Ramos (cell line): ENCODE measurements around the gene HEXD.
"Not testable (repeated sequence)": the region's sequence is repeated elsewhere in the genome, so short reads cannot be mapped to it uniquely, and the experiment has no call there.

Experiments
- in situ Hi-C: fragments of 300-500 bp; cut with MboI; formaldehyde crosslinking; loops from one replicate; pipeline ENCODE4 v1.14.3; 2022; ENCODE audit warnings: low sequenced_read_pairs; ENCODE audit not compliant: unreplicated experiment

Gene HEXD

DNA sequence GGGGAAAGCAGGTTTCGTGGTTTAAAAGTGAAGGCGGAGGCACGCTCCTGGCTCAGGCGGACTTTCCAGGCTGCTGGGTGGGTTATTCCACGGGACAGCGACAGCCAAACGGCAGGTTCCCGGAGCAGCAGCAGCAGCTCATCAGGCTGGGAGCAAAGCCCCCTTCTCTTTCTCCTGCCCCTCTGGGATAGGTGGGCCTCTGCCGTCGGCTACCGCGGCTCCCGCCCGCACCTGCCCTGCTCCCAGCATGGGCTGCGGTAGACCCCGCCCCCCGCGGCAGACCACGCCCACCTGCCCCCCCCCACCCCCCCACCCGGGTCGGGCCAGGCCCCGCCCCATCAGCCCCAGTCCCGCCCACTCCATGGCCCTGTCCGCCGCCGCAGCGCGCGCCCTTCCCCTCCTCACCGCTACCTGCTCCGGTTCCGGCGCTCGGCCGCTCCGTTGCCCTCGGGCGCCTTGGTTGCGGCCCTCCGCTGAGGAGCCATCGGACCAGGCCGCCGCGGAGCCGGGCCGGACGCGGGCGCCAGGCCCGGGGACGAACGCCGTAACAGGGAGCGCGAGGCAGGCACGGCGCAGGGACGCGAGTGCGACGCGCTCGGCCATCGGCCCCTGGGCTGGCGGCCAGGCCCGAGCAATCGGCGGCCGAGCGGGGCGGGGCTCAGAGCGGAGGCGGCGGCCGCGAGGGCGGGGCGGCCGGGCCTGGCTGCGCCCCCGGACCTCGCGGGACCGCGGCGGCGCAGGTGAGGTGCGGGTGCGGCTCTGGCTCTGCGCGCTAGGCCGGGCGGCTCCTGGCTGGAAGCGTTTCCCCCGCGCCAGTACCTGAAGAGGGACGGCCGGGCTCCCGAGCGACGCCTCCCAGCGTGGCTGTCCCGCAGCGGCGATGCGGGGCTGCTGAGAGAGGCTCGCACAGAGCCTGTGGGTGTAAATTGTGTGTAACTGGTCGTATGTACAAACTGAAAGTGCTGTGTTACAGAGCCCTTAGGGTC, at the start of gene HEXD, which contains the start of gene OGFOD3:
HEXD (plus strand) TSS at position 347 of the 986 bp plus-strand sequence. CDS start 1,453 bp downstream, outside the sequence.
OGFOD3 (minus strand) TSS at position 586 of the 986 bp plus-strand sequence; CDS start at position 485, 101 bp downstream.
- in situ Hi-C loops: no loop called here

DNA sequence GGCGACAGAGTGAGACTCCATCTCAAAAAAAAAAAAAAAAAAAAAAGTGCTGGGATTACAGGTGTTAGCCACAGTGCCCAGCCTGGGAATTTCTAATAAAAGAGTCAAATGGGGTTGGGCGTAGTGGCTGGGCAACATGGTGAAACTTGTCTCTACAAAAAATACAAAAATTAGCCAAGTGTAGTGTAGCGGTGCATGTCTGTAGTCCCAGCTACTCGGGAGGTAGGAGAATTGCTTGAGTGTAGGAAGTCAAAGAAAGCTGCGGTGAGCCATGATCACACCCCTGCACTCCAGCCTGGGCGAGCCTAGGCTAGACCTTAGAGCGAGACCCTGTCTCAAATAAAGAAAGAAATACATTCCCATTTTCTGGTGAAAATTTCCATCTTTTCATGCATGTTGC, 48.9 kb upstream of the HEXD start:
- in situ Hi-C loops: no loop called here

DNA sequence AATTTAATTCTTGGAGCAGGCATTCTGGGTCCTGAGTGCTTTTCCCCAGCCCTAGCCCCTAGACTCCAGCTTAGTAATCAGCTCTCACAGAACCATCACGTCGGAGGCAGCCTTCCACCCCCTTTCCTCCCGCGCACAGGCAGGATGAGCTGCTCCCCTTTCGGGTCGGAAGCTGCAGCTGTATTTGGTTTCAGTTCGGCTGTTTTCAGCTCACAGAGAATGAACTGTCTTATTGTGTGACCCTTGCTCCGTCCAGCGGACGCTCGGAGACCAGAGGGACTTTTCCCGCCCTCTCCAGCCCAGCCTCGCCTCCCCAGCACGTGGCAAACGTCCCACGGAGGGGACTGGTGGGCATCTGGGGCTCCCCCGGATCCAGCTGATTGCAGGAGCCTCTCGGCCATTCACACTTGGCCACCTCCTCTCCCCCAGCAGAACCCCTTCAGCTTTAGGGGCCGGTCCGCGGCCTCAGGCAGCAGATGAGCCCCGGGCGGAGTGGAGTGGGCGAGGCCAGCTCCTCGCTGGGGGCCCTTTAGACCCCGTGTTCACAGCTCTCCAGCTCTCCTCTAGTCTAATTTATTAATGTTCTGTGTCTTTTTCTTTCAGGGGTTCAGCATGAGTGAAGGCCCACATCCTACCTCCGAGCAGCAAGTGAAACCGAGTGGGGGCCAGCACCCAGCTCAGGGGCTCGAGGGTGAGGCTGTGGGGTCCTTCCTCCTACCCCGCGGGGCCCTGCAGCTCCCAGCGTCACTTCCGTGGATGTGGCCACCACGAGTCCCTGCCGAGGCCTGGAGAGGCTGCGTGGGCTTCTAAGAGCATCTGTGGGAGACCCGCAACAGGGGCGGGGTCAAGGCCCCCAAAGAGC, 47.4 kb upstream of the HEXD start:
- in situ Hi-C loops: no loop called here

DNA sequence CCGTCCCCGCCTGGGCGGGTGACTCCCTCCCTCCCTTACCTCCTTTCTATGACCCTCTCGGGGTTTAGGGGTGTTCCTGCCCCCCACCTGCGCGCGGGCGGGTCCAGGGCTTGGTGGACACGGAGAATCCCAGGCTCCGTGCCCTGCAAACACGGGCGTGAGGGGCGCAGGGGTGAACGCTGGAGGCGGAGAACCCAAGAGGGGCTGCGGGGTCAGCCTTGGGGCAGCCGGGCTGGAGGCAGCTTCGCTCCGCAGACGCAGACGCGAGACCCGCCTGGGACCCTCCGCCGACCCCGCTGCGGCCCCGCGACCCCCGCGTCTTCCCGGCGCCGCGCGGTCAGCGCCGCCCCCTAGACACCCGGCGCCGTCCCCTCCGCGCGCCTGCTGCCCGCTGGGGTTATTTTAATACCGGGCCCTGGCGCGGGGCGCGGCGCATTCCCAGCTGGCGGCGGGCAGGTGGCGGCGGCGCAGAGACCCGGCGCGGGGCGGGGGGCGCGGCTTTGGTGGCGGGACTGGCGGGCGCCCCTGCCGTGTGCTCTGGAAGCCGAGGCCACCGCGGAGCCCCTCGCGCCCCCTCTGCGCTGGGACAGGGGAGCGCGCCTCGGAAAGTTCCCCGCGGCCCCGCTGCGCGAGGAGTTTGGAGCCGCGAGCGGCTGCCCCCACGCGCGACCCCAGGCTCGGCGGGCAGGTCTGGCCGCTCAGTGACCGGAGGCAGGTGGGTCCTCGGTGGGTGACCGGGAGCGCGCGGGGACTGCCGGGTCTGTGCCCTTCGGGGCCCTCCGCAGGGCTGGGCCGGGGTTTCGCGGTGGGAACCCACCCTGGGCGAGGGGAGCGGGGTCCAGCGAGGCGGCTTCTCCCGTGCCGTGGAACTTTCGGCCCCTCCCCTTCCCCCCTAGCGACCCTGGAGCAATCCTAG, 46.6 kb upstream of the HEXD start, which contains the start of gene UTS2R:
UTS2R (plus strand) TSS at position 433 of the 916 bp plus-strand sequence. CDS start 2,560 bp downstream, outside the sequence.
- in situ Hi-C loops: no loop called here

DNA sequence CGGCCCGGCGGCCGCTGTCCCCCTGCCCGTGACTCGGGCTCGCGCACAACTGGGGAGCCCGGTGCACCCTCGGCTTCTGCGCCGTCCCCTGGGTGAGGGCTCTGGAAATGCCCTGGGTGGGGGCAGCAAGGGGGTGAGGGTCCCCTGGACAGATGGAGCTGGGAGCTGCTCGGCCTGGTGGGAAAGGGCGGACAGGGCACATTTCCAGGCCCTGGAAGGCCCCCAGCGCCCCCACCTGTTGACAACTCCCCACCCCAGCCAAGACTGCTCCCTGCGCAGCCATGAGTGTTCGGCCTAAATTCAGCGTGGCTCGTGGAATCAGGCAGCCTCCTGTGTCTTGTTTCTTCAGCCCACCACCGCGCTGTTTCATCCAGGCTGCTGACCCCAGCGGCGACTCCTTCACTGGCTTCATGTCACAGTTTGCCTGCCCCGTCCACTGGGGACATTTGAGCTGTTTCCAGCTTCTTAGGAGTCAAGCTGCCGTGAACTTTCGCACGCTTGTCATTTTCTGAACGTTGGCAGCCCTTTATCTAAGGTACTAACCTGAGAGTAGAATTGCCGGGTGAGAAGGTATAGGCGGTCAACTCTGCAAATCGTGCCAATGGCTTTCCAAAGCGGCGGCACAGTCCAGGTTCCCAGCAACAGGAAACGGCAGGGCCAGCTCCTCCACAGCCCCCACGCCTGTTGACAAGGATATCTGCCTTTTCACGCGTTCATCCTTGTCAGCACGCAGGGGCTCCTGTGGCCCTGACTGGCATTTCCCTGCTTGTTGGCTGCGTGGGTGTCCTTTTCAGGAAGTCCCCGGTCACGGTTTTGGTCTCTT, 45.7 kb upstream of the HEXD start:
- in situ Hi-C loops: no loop called here

DNA sequence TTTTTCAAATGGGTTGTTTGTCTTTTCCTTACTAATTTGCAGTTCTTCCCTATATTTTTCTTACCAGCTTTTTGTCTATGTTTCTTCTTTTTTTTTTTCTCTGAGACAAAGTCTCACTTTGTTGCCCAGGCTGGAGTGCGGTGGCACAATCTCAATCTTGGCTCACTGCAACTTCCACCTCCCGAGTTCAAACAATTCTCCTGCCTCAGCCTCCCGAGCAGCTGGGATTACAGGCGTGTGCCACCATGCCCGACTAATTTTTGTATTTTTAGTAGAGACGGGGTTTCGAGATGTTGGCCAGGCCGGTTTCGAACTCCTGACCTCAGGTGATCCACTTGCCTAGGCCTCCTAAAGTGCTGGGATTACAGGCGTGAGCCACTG, 45.1 kb upstream of the HEXD start:
- in situ Hi-C loops: not testable (repeated sequence)

DNA sequence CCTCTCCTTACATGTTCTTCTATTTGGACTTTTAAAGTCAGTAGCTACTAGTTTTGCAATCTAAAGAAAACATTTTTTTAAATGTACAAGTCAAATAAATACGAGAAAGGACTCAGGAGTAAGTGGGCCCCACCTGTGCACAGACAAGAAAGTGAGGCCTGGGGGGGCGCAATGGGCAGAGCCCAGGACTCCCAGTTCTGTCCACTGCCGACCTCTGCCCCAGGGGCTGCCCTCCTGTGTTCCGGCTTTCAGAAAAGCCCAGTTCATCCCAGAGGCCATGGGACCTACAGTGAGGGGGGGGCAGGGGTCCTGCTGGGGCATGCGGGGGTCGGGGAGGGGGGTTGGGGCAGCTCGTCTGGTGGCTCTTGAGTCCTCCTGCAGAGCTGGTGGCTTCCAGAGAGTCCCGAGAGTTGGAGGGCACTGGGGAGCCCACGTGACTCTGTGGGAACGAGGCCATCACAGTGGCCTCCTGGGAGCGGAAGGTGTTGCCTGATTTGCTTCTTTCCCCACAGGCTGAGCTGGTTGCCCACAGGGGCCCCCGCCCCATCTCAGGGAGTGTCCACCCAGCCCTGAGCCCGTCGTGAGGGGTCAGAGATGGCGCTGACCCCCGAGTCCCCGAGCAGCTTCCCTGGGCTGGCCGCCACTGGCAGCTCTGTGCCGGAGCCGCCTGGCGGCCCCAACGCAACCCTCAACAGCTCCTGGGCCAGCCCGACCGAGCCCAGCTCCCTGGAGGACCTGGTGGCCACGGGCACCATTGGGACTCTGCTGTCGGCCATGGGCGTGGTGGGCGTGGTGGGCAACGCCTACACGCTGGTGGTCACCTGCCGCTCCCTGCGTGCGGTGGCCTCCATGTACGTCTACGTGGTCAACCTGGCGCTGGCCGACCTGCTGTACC, 44.2 kb upstream of the HEXD start:
- in situ Hi-C loops: no loop called here

DNA sequence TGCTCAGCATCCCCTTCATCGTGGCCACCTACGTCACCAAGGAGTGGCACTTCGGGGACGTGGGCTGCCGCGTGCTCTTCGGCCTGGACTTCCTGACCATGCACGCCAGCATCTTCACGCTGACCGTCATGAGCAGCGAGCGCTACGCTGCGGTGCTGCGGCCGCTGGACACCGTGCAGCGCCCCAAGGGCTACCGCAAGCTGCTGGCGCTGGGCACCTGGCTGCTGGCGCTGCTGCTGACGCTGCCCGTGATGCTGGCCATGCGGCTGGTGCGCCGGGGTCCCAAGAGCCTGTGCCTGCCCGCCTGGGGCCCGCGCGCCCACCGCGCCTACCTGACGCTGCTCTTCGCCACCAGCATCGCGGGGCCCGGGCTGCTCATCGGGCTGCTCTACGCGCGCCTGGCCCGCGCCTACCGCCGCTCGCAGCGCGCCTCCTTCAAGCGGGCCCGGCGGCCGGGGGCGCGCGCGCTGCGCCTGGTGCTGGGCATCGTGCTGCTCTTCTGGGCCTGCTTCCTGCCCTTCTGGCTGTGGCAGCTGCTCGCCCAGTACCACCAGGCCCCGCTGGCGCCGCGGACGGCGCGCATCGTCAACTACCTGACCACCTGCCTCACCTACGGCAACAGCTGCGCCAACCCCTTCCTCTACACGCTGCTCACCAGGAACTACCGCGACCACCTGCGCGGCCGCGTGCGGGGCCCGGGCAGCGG, 43.4 kb upstream of the HEXD start:
- in situ Hi-C loops: no loop called here

DNA sequence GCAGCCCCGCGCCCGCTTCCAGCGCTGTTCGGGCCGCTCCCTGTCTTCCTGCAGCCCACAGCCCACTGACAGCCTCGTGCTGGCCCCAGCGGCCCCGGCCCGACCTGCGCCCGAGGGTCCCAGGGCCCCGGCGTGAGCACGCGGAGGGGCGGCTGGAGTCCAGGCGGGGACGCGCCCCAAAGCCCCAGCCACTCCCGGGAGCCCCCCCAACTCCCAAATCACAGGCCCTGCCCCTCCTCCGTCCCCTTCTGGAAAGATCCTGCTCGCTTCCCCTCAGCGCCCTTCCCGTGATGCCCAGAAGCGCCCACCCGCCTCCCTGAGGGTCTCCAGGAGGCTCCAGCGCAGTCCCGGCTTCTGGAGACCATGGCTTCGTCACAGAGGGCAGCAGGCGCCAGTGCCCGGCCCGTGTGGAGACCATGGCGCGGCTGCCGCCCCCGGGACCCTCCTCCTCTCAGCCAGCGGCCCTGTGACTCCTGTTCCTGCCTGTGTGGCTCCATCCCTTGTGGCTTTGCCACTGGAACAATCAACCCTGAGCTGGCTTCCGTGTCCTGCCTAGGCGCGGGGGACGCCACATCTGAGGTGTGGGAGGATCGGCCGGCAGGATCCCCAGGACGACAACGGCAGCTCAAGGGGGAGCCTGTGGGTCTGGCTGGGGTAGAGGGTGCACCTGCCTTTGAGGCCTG, 42.6 kb upstream of the HEXD start:
- in situ Hi-C loops: no loop called here

DNA sequence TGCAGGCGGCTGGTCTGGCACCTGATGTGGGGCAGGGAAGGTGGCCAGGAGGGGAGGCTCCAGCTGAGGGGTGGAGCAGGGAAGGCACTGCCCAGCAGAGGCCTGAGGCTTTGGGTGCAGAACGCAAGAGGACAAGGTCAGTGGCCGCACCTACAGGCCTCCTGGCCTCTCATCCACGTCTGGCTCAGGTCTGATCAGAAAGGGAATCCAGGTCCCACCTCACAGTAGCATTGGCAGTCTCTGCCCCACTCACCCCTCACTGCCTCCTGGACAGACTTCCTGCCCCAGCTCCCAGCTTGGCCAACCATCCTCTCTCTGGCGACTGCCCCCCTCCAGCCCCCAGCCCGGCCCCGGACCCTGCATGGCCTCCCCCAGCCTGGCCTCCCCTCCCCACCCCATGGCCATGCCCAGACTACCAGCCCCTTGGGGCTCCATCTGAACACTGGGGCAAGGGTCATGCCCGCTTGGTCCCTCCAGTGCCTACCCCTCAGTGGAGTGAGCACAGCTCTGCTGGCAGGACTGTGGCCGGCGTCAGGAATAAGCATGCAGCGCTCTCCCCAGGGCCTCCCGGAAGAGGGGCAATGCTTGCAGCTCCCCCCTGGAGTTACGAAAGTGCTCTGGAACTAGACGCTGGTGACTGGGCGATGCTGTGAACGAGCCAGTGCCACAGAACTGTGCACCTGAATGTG, 42.0 kb upstream of the HEXD start:
- in situ Hi-C loops: no loop called here

DNA sequence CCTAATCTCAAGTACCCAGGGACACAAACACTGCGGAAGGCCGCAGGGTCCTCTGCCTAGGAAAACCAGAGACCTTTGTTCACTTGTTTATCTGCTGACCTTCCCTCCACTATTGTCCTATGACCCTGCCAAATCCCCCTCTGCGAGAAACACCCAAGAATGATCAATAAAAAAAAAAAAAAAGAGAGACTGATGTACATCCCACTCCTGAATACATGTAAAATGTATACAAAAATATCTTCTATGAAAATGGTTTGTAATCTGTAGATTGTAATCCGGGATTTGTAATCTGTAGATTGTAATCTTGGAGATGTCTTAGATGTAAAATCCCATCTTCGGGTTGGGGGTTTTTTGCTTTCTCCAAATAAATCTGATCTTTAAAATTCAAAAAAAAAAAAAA, 40.9 kb upstream of the HEXD start:
- in situ Hi-C loops: not testable (repeated sequence)

DNA sequence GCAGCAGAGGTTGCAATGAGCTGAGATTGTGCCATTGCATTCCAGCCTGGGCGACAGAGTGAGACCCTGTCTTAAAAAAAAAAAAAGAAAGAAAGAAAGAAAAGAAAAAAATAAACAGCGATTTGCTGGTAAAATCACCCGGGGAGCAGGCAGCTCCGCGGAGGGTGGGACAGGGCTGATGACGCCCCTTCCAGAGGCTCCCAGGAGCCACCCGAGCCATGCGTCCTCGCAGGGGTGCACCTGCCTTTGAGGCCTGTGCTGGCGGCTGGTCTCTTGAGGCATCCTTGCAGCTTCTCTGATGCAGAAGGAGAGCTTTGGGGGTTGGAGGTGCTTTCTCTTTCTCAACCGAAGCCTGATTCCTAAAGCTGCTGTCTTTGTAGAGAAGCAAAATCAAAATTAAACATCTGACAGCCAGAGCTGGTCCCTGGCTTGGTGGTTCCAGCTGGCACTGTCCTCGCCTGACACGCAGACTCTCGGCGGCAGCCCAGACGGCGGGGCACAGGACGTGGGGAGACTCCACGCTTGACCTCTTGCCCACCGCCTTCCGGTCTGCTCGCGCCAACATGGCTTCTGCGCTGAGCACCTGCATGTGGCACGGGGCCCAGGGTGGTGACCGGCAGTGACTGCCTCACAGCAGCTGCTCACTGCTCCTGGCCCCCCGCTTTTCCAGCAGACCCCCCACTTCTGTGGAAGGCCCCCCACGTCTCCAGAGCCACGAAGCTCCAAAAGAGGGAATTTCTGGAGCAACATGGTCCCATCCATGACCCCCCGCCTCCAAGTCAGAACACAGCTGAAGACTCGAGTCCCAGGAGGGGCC, 40.0 kb upstream of the HEXD start:
- in situ Hi-C loops: no loop called here

DNA sequence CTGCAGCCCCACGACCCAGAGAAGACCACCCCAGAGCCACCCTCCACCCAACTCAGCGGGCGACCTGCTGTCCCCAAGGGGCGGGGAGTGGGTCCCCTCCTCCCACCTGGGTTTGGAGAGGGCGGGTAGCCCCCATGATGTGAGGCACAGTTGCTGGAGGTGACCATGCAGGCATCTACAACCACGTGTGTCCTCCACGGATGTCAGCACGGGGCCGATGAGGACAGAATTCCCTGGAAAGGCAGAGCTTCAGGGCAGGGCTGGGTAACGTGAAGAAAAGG, 39.5 kb upstream of the HEXD start:
- in situ Hi-C loops: no loop called here

DNA sequence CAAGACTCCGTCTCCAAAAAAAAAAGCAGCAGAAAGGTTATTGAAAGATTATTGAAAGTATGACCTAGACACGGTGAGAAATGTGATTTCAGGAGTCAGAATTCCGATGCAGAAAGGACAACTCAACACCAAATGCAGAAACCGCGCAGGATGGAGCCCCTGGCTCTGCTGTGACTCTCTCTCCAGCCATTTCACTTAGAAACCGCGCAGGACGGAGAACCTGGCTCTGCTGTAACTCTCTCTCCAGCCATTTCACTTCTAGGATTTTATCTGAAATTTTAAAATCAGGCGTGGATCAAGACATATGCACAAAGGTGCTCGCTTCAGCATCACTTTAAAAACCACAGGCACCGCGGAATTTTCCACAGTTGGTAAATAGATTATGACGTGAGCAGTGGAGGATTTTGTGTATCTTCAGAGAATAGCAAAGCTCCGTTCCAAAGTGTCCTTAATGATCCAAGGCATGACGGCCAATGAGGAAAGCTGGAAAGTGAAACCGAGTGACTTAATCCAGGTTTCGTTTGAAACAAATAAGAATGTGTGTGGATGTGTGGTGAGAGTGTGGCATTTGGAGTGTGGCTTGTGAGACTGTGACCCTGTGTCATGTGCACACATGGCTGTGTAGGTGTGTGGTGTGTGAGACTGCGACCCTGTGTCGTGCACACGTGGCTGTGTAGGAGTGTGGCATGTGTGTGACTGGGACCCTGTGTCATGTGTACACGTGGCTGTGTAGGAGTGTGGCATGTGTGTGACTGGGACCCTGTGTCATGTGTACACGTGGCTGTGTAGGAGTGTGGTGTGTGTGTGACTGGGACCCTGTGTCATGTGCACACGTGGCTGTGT, 37.1 kb upstream of the HEXD start:
- in situ Hi-C loops: no loop called here

DNA sequence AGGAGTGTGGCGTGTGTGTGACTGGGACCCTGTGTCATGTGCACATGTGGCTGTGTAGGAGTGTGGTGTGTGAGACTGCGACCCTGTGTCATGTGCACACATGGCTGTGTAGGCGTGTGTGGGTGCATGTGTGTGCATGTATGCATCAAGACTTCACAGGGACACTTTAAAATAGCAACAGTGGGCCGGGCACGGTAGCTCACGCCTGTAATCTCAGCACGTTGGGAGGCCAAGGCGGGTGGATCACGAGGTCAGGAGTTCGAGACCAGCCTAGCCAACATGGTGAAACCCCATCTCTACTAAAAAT, 36.5 kb upstream of the HEXD start:
- in situ Hi-C loops: not testable (repeated sequence)
